HG03103 (cell line): ENCODE results near the gene ARHGEF11.
"Not testable (repeated sequence)": the region's sequence is repeated elsewhere in the genome, so short reads cannot be mapped to it uniquely, and the experiment has no call there.

Source experiments
- ATAC-seq: cut with Tn5 transposase; IDR thresholded peaks from one replicate; pipeline ENCODE4 v1.9.1; 2021; ENCODE audit warnings: low read depth; ENCODE audit not compliant: unreplicated experiment

ARHGEF11 gene

GRCh38 chr1:157045250-157046218 is at the start of gene ARHGEF11:
Gene ARHGEF11 (minus strand): TSS chr1:157045742. CDS start chr1:157044330, 1,412 bp downstream.
- no peak for ATAC-seq

GRCh38 chr1:157095091-157095490 is 49.5 kb upstream of the ARHGEF11 start:
- no peak for ATAC-seq

GRCh38 chr1:157092831-157093230 is 47.3 kb upstream of the ARHGEF11 start:
- no peak for ATAC-seq

GRCh38 chr1:157091668-157092273 is 46.2 kb upstream of the ARHGEF11 start:
- ATAC-seq = no peak

- no peak for ATAC-seq
These were observed 45.6 kb upstream of the ARHGEF11 start for GRCh38 chr1:157091186-157091585.

- ATAC-seq = no peak
These were observed 45.2 kb upstream of the ARHGEF11 start for GRCh38 chr1:157090771-157091170.

- ATAC-seq = no peak
These were observed 44.7 kb upstream of the ARHGEF11 start for GRCh38 chr1:157090196-157090647.

GRCh38 chr1:157089789-157090188 is 44.2 kb upstream of the ARHGEF11 start:
- ATAC-seq = no peak

GRCh38 chr1:157088607-157089006 is 43.1 kb upstream of the ARHGEF11 start:
- no peak for ATAC-seq

- no peak for ATAC-seq
These were observed 41.5 kb upstream of the ARHGEF11 start for GRCh38 chr1:157087030-157087429.

- ATAC-seq = no peak
These were observed 40.8 kb upstream of the ARHGEF11 start for GRCh38 chr1:157086299-157086698.

- ATAC-seq = no peak
These were observed 39.9 kb upstream of the ARHGEF11 start for GRCh38 chr1:157085421-157085820.

- ATAC-seq = no peak
These were observed 39.2 kb upstream of the ARHGEF11 start for GRCh38 chr1:157084720-157085119.

GRCh38 chr1:157081707-157082106 is 36.2 kb upstream of the ARHGEF11 start:
- ATAC-seq = no peak

- ATAC-seq = no peak
These were observed 35.2 kb upstream of the ARHGEF11 start for GRCh38 chr1:157080714-157081113.

GRCh38 chr1:157077394-157077793 is 31.9 kb upstream of the ARHGEF11 start:
- no peak for ATAC-seq

GRCh38 chr1:157073944-157074685 is 28.6 kb upstream of the ARHGEF11 start:
- ATAC-seq = no peak

- no peak for ATAC-seq
These were observed 24.1 kb upstream of the ARHGEF11 start for GRCh38 chr1:157069601-157070000.

- not testable (repeated sequence) for ATAC-seq
These were observed 13.7 kb upstream of the ARHGEF11 start for GRCh38 chr1:157059241-157059640.

GRCh38 chr1:157056269-157056668 is 10.7 kb upstream of the ARHGEF11 start:
- no peak for ATAC-seq

GRCh38 chr1:157055729-157056128 is 10.2 kb upstream of the ARHGEF11 start:
- not testable (repeated sequence) for ATAC-seq
